Sigmoid colon (tissue), 4 donors: ENCODE data around the gene AVP.

Source experiments
- EP300 ChIP-seq, 4 donors: sonication (generic); formaldehyde crosslinking; IDR thresholded peaks; one replicate each; pipeline ENCODE4 v1.6.1; 2017; ENCODE audit warnings: antibody characterized with exemption in 4 of 4
- POLR2AphosphoS5 ChIP-seq, 4 donors: sonication (generic); formaldehyde crosslinking; IDR thresholded peaks; one replicate each; pipeline ENCODE4 v1.6.1; 2017; ENCODE audit warnings: antibody characterized with exemption in 4 of 4

- TF ChIP-seq POLR2AphosphoS5 (IDR thresholded peaks at IDR 0.05): no peak
- no peak for TF ChIP-seq EP300 (IDR thresholded peaks at IDR 0.05)
These were observed 3.6 kb downstream of the AVP start for GRCh38 chr20:3080939-3081388.
